H1 (cell line): ENCODE measurements around the gene SHC3. TPM values are rescaled to one million over a fixed set of nuclear protein-coding genes. Genes with fewer than 3 reads are reported as not detected.

ENCODE experiments used
- CTCF ChIA-PET: fragments of 300-600 bp; sonication (Branson Sonifier 250); formaldehyde crosslinking; loops from one replicate; lab custom pipeline; 2021; ENCODE audit not compliant: partially characterized antibody; lab: Charles Lee
- POLR2A ChIA-PET: fragments of 300-600 bp; sonication (Branson Sonifier 250); formaldehyde crosslinking; loops from one replicate; lab custom pipeline; 2021; ENCODE audit warnings: inconsistent platforms; ENCODE audit not compliant: partially characterized antibody; lab: Charles Lee
- DNase-seq, 2 experiments: peaks; one replicate each; pipeline versions ENCODE4 v3.0.0 to v3.0.0-alpha.2; 2010 to 2022; ENCODE audit warnings: low spot score in 2 of 2, low read depth in 1 of 2, mixed read lengths in 1 of 2
- FAIRE-seq: peaks from 2 replicates; lab custom pipeline; 2011; peaks lifted over from hg19 to GRCh38; lab: Jason Lieb, UNC
- H2AFZ ChIP-seq: 2 replicates; pipeline ENCODE4 v1.8.1; 2012; ENCODE audit warnings: low read length, inconsistent platforms
- H2AK5ac ChIP-seq: 2 replicates; pipeline ENCODE4 v1.6.1; 2013; ENCODE audit warnings: low read depth, low read length
- H2BK120ac ChIP-seq: replicated peaks from 2 replicates; pipeline ENCODE3; 2013; ENCODE audit warnings: low read depth, low read length, inconsistent platforms
- H2BK12ac ChIP-seq: 2 replicates; pipeline ENCODE4 v1.6.1; 2013; ENCODE audit warnings: low read depth, low read length
- H2BK15ac ChIP-seq: 2 replicates; pipeline ENCODE4 v1.6.1; 2013; ENCODE audit warnings: low read length
- H2BK20ac ChIP-seq: 2 replicates; pipeline ENCODE4 v1.6.1; 2013; ENCODE audit warnings: low read length
- H2BK5ac ChIP-seq: 2 replicates; pipeline ENCODE4 v1.6.1; 2013; ENCODE audit warnings: low read depth, low read length
- H3K14ac ChIP-seq: 2 replicates; pipeline ENCODE4 v1.6.1; 2013; ENCODE audit warnings: inconsistent platforms; ENCODE audit not compliant: insufficient read length
- H3K18ac ChIP-seq: 2 replicates; pipeline ENCODE4 v1.6.1; 2013; ENCODE audit warnings: low read length; ENCODE audit errors: extremely low read depth
- H3K23ac ChIP-seq: 2 replicates; pipeline ENCODE4 v1.6.1; 2013; ENCODE audit warnings: inconsistent platforms; ENCODE audit not compliant: insufficient read length
- H3K23me2 ChIP-seq: 2 replicates; pipeline ENCODE4 v1.6.1; 2013; ENCODE audit warnings: low read depth, low read length
- H3K27ac ChIP-seq: 2 replicates; pipeline ENCODE4 v1.6.1; 2011; ENCODE audit warnings: low read depth, low read length, inconsistent platforms
- H3K27me3 ChIP-seq, 4 experiments: replicated peaks in 1 of 4; 1 replicate in 1 of 4; 2 replicates in 3 of 4; pipeline versions ENCODE4 v1.6.1 to v1.8.1; 2011 to 2013; ENCODE audit warnings: low read length in 3 of 4, mild to moderate bottlenecking in 3 of 4, inconsistent platforms in 2 of 4, mixed read lengths in 2 of 4, moderate library complexity in 1 of 4; ENCODE audit not compliant: control insufficient read depth in 3 of 4, insufficient read depth in 3 of 4; ENCODE audit errors: extremely low read depth in 1 of 4
- H3K36me3 ChIP-seq, 4 experiments: 2 replicates each; pipeline versions ENCODE4 v1.6.1 to v1.8.1; 2011 to 2013; ENCODE audit warnings: mild to moderate bottlenecking in 4 of 4, low read length in 3 of 4, moderate library complexity in 2 of 4, control low read depth in 1 of 4, inconsistent platforms in 1 of 4; ENCODE audit not compliant: insufficient read depth in 4 of 4, control insufficient read depth in 2 of 4
- H3K4ac ChIP-seq: replicated peaks from 2 replicates; pipeline ENCODE3; 2013; ENCODE audit warnings: low read length, low read depth, mixed read lengths, inconsistent platforms; ENCODE audit not compliant: insufficient read length
- H3K4me1 ChIP-seq, 4 experiments: replicated peaks in 1 of 4; 1 replicate in 1 of 4; 2 replicates in 3 of 4; pipeline versions ENCODE4 v1.6.1 to v1.8.1; 2011 to 2013; ENCODE audit warnings: low read length in 3 of 4, inconsistent platforms in 2 of 4, mixed read lengths in 1 of 4; ENCODE audit not compliant: insufficient read depth in 4 of 4, control insufficient read depth in 3 of 4
- H3K4me2 ChIP-seq, 2 experiments: 2 replicates each; pipeline versions ENCODE4 v1.6.1 to v1.8.1; 2011 to 2013; ENCODE audit warnings: low read depth in 2 of 2, low read length in 2 of 2, control low read depth in 1 of 2, inconsistent platforms in 1 of 2, mild to moderate bottlenecking in 1 of 2; ENCODE audit not compliant: insufficient read depth in 1 of 2
- H3K4me3 ChIP-seq, 4 experiments: fragments of 200-600, 300-600 bp in 1 of 4; sonication (generic), shearing (Covaris generic), sonication (Bioruptor Twin) in 1 of 4; 2 replicates each; pipeline versions ENCODE4 v1.5.1 to v1.8.1; 2011 to 2016; ENCODE audit warnings: low read length in 4 of 4, low read depth in 3 of 4, control low read depth in 2 of 4, inconsistent platforms in 2 of 4, mild to moderate bottlenecking in 2 of 4, mixed read lengths in 1 of 4, moderate library complexity in 1 of 4; ENCODE audit not compliant: insufficient read depth in 2 of 4; ENCODE audit errors: extremely low read depth in 1 of 4
- H3K56ac ChIP-seq: replicated peaks from 2 replicates; pipeline ENCODE3; 2013; ENCODE audit warnings: low read depth, mild to moderate bottlenecking, mixed read lengths, low read length, inconsistent platforms; ENCODE audit not compliant: insufficient read length
- H3K79me1 ChIP-seq: 2 replicates; pipeline ENCODE4 v1.6.1; 2013; ENCODE audit warnings: low read depth, low read length, control low read depth
- H3K79me2 ChIP-seq, 2 experiments: 2 replicates each; pipeline versions ENCODE4 v1.6.1 to v1.8.1; 2012 to 2013; ENCODE audit warnings: low read length in 2 of 2, mild to moderate bottlenecking in 2 of 2, inconsistent platforms in 1 of 2; ENCODE audit not compliant: insufficient read depth in 2 of 2, control insufficient read depth in 1 of 2
- H3K9ac ChIP-seq, 4 experiments: replicated peaks in 1 of 4; 1 replicate in 1 of 4; 2 replicates in 3 of 4; pipeline versions ENCODE4 v1.6.1 to v1.8.1; 2011 to 2013; ENCODE audit warnings: low read depth in 3 of 4, low read length in 3 of 4, control low read depth in 2 of 4, mild to moderate bottlenecking in 2 of 4, moderate library complexity in 2 of 4, inconsistent platforms in 1 of 4; ENCODE audit errors: extremely low read depth in 1 of 4
- H3K9me3 ChIP-seq, 2 experiments: 2 replicates each; pipeline versions ENCODE4 v1.6.1 to v1.8.1; 2012 to 2013; ENCODE audit warnings: mild to moderate bottlenecking in 2 of 2, moderate library complexity in 2 of 2, control low read depth in 1 of 2, inconsistent platforms in 1 of 2, low read depth in 1 of 2, low read length in 1 of 2, mixed read lengths in 1 of 2; ENCODE audit not compliant: insufficient read depth in 2 of 2
- H4K20me1 ChIP-seq, 2 experiments: replicated peaks in 1 of 2; 2 replicates each; pipeline versions ENCODE3 to v1.8.1; 2011 to 2013; ENCODE audit warnings: inconsistent platforms in 2 of 2, low read length in 2 of 2, mild to moderate bottlenecking in 1 of 2; ENCODE audit not compliant: insufficient read depth in 2 of 2, control insufficient read depth in 1 of 2
- H4K5ac ChIP-seq: 2 replicates; pipeline ENCODE4 v1.6.1; 2013; ENCODE audit warnings: low read length, low read depth, mixed read lengths, inconsistent platforms; ENCODE audit not compliant: insufficient read length
- H4K8ac ChIP-seq: 2 replicates; pipeline ENCODE4 v1.8.0; 2013; ENCODE audit warnings: mild to moderate bottlenecking, moderate library complexity, low read length, inconsistent platforms; ENCODE audit not compliant: insufficient read depth; ENCODE audit errors: extremely low read depth
- H4K91ac ChIP-seq: replicated peaks from 2 replicates; pipeline ENCODE3; 2013; ENCODE audit warnings: low read length, mixed read lengths, inconsistent platforms; ENCODE audit not compliant: insufficient read length
- EP300 ChIP-seq, 2 experiments: IDR thresholded peaks; 1 replicate in 1 of 2; 2 replicates in 1 of 2; pipeline ENCODE4 v1.6.1; 2011 to 2012; ENCODE audit warnings: low read depth in 2 of 2, low read length in 2 of 2, mild to moderate bottlenecking in 2 of 2, borderline replicate concordance in 1 of 2, inconsistent platforms in 1 of 2, moderate library complexity in 1 of 2
- WGBS, 2 experiments: shearing (Covaris generic) in 1 of 2; methylation state at CpG; one replicate each; pipeline versions ENCODE4 v1.1.6 to v1.1.7; 2013 to 2015; ENCODE audit warnings: low lambda C conversion rate in 2 of 2, mixed read lengths in 2 of 2, inconsistent platforms in 1 of 2, low coverage in 1 of 2, missing lambda C conversion rate in 1 of 2; ENCODE audit not compliant: insufficient replicate concordance in 2 of 2, insufficient coverage in 1 of 2, insufficient read length in 1 of 2; ENCODE audit errors: extremely low coverage in 1 of 2, missing lambda C conversion rate in 1 of 2; 5-methylcytosine and 5-hydroxymethylcytosine counted together
- polyA plus RNA-seq, 7 experiments: library from polyadenylated mRNA; depleted of rRNA in 3 of 7; stranded (reverse) in 5 of 7; unstranded in 2 of 7; fragments of >200 nt in 5 of 7; fragments of 200-250 nt in 2 of 7; gene quantifications; 1 replicate in 5 of 7; 2 replicates in 1 of 7; 4 replicates in 1 of 7; pipeline versions ENCODE4 v1.2.1 to v1.2.3, GENCODE V29; 2011 to 2013; ENCODE audit warnings: missing spikeins in 2 of 7, mixed read lengths in 2 of 7
- total RNA-seq: library from RNA; stranded (reverse); fragmentation: NEBNext Ultra II Directional; extraction: Animal tissue kit (Norgen Biotek cat#: 25700); gene quantifications from 2 replicates; pipeline ENCODE4 v1.2.1, GENCODE V29; 2021
- TF ChIP-seq, protein P1 (sequence below), 3 experiments: IDR thresholded peaks; 1 replicate in 2 of 3; 2 replicates in 1 of 3; pipeline versions ENCODE4 v1.5.1 to v1.6.1; 2011; ENCODE audit warnings: low read length in 3 of 3, mild to moderate bottlenecking in 3 of 3, inconsistent platforms in 2 of 3, low read depth in 1 of 3, moderate library complexity in 1 of 3; ENCODE audit not compliant: insufficient read depth in 1 of 3; ENCODE audit errors: control extremely low read depth in 1 of 3

Gene SHC3
- total and polyA plus RNA-seq, 2 of the 8 experiments (the other 6 are each of a cell fraction or from before 2014, with no cell fraction given): 1.4 to 7.1 TPM

DNA sequence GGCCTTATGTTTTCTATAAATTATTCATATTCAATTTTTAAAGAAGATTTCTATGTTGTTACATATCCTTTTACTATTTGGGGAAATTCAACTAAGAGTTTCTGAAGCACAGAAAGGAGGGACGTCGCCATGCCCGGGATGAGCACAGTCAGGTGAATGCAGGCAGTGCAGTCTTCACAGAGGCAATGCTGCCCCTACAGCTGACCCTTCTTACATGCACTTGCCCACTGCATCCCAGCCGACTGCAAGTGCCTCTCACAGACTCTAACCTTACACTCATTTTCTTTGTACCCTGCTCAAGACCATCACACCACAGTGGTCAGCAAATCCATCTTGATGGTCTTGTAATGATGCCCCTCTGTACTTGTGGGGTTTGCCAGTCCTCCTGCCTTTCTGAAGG is 73.8 kb downstream of the SHC3 start:
- Histone ChIP-seq H2BK20ac (no peak overlapping the region), H3K4me2 (no peak overlapping the region), H3K27me3 (no peaks in the 10 kb centered on the region), H3K4me1 (no peaks in the 10 kb centered on the region), H4K5ac (no peak overlapping the region), H3K23me2 (no peaks in the 10 kb centered on the region), H3K36me3 (no peaks in the 10 kb centered on the region), H3K4ac (no peak overlapping the region), H3K9me3 (peaks cover 8% of the 10 kb centered on the region in 2 experiments; a peak in 2 of 4 replicates), H3K18ac (no peak overlapping the region), H3K4me3 (no peak overlapping the region), H2BK12ac (no peak overlapping the region), H3K23ac (no peak overlapping the region), H3K9ac (no peak overlapping the region), H3K79me2 (no peaks in the 10 kb centered on the region), H3K79me1 (no peaks in the 10 kb centered on the region), H3K27ac (no peak overlapping the region), H4K91ac (no peak overlapping the region), H3K14ac (no peak overlapping the region), H4K20me1 (peaks cover 0 to 2% of the 10 kb centered on the region in 2 experiments), H2AFZ (no peak overlapping the region), H2BK120ac (no peak overlapping the region), H2BK15ac (no peak overlapping the region), H4K8ac (no peak overlapping the region), H2AK5ac (no peak overlapping the region), H3K56ac (no peak overlapping the region), H2BK5ac (no peak overlapping the region)
- no peak for DNase-seq
- TF ChIP-seq, protein P1, sequence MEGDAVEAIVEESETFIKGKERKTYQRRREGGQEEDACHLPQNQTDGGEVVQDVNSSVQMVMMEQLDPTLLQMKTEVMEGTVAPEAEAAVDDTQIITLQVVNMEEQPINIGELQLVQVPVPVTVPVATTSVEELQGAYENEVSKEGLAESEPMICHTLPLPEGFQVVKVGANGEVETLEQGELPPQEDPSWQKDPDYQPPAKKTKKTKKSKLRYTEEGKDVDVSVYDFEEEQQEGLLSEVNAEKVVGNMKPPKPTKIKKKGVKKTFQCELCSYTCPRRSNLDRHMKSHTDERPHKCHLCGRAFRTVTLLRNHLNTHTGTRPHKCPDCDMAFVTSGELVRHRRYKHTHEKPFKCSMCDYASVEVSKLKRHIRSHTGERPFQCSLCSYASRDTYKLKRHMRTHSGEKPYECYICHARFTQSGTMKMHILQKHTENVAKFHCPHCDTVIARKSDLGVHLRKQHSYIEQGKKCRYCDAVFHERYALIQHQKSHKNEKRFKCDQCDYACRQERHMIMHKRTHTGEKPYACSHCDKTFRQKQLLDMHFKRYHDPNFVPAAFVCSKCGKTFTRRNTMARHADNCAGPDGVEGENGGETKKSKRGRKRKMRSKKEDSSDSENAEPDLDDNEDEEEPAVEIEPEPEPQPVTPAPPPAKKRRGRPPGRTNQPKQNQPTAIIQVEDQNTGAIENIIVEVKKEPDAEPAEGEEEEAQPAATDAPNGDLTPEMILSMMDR (IDR thresholded peaks at IDR 0.05; ENCODE audit: control extremely low read depth in 1 of 3, insufficient read depth in 1 of 3, low read depth in 1 of 3, low read length in 3 of 3): peak; percentile 9 to 41 (median 26); a peak in 2 of 4 replicates
- no peak for TF ChIP-seq EP300 (IDR thresholded peaks at IDR 0.05; ENCODE audit: borderline replicate concordance in 1 of 2, low read depth in 2 of 2, low read length in 2 of 2)
- no peak for FAIRE-seq
- ChIA-PET POLR2A (no interaction called here), CTCF (interaction anchor here (1.1 to 1.2 kb wide), 2 partner anchors 9 to 174 kb away, joined by 3 to 4 read pairs; no protein-coding TSS in a partner anchor)
- 74% methylated on average over 4 of the region's 4 CpGs; no CpG with 5 or more reads in 1 of the 2 experiments for WGBS, 2 experiments
